K562 (cell line): ENCODE measurements around the gene TMEM117.

ENCODE experiments used
- EZH2 ChIP-seq: IDR thresholded peaks from 2 replicates; pipeline ENCODE4 v1.6.1; 2012; ENCODE audit warnings: low read depth, mild to moderate bottlenecking, inconsistent platforms, low read length, borderline replicate concordance
- NCOA2 ChIP-seq, 2 experiments: fragments of 450-650 bp; IDR thresholded peaks; 2 replicates each; pipeline ENCODE4 v1.6.1; 2018; ENCODE audit warnings: mild to moderate bottlenecking in 2 of 2, moderate library complexity in 1 of 2; ENCODE audit not compliant: partially characterized antibody in 2 of 2
- NFYB ChIP-seq: IDR thresholded peaks from 2 replicates; pipeline ENCODE4 v1.6.1; 2011; ENCODE audit warnings: mild to moderate bottlenecking, moderate library complexity; ENCODE audit not compliant: insufficient read length; ENCODE audit errors: extremely low read depth
- NONO ChIP-seq, 2 experiments: fragments of 200-400 bp in 1 of 2; fragments of 450-650 bp in 1 of 2; formaldehyde crosslinking in 1 of 2; IDR thresholded peaks; 2 replicates each; pipeline ENCODE4 v1.6.1; 2017; ENCODE audit warnings: low read depth in 2 of 2, mild to moderate bottlenecking in 2 of 2, moderate library complexity in 2 of 2, low read length in 1 of 2
- POLR2A ChIP-seq: fragments of 450-650 bp; conservative IDR thresholded peaks from 2 replicates; pipeline ENCODE4 v1.6.1; 2016
- TF ChIP-seq, protein P1 (sequence below), 3 experiments: IDR thresholded peaks in 2 of 3; conservative IDR thresholded peaks in 1 of 3; 2 replicates each; pipeline ENCODE4 v1.5.1; 2011 to 2012; ENCODE audit warnings: low read length in 3 of 3, mild to moderate bottlenecking in 3 of 3, control low read depth in 2 of 3, improper control_type of control experiment in 1 of 3, inconsistent platforms in 1 of 3, low read depth in 1 of 3, mixed read lengths in 1 of 3, moderate library complexity in 1 of 3; ENCODE audit not compliant: insufficient read depth in 2 of 3
- TF ChIP-seq, protein P2 (sequence below): fragments of 450-650 bp; formaldehyde crosslinking; IDR thresholded peaks from 2 replicates; pipeline ENCODE4 v1.4.0; 2020; ENCODE audit warnings: mild to moderate bottlenecking, moderate library complexity
- TF ChIP-seq, protein P3 (sequence below): fragments of 450-650 bp; IDR thresholded peaks from 2 replicates; pipeline ENCODE4 v1.6.1; 2014; ENCODE audit warnings: low read depth, mild to moderate bottlenecking, moderate library complexity, borderline replicate concordance

DNA sequence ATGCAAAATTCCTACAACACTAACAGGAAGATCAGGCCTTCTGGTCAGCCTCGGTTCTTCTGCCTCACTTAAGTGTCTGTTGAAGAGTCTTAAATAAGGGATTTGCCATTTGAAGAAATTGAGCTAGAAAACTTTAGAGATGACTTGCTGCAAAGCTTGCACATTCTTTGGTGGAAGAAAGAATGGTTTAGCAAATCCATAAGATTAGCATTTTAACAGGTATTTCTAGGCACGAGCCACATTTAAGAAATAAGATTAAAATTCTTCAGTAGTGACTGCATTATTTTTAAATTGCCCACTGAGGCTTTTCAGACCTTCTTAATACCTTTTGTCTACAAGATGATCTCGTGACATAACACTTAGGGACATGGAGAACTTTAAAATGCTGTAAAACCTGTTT is 327.1 kb downstream of the TMEM117 start:
- TF ChIP-seq NCOA2 (IDR thresholded peaks at IDR 0.05; ENCODE audit: partially characterized antibody in 2 of 2) (no peak), EZH2 (no peak), POLR2A (no peak), NONO (IDR thresholded peaks at IDR 0.05; ENCODE audit: low read depth in 2 of 2, low read length in 1 of 2) (no peak), NFYB (no peak)
- TF ChIP-seq, protein P1, sequence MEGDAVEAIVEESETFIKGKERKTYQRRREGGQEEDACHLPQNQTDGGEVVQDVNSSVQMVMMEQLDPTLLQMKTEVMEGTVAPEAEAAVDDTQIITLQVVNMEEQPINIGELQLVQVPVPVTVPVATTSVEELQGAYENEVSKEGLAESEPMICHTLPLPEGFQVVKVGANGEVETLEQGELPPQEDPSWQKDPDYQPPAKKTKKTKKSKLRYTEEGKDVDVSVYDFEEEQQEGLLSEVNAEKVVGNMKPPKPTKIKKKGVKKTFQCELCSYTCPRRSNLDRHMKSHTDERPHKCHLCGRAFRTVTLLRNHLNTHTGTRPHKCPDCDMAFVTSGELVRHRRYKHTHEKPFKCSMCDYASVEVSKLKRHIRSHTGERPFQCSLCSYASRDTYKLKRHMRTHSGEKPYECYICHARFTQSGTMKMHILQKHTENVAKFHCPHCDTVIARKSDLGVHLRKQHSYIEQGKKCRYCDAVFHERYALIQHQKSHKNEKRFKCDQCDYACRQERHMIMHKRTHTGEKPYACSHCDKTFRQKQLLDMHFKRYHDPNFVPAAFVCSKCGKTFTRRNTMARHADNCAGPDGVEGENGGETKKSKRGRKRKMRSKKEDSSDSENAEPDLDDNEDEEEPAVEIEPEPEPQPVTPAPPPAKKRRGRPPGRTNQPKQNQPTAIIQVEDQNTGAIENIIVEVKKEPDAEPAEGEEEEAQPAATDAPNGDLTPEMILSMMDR (IDR thresholded peaks at IDR 0.05 in 2 of 3, conservative IDR thresholded peaks at IDR 0.05 in 1 of 3; ENCODE audit: insufficient read depth in 2 of 3, low read depth in 1 of 3, low read length in 3 of 3) = no peak
- TF ChIP-seq, protein P2, sequence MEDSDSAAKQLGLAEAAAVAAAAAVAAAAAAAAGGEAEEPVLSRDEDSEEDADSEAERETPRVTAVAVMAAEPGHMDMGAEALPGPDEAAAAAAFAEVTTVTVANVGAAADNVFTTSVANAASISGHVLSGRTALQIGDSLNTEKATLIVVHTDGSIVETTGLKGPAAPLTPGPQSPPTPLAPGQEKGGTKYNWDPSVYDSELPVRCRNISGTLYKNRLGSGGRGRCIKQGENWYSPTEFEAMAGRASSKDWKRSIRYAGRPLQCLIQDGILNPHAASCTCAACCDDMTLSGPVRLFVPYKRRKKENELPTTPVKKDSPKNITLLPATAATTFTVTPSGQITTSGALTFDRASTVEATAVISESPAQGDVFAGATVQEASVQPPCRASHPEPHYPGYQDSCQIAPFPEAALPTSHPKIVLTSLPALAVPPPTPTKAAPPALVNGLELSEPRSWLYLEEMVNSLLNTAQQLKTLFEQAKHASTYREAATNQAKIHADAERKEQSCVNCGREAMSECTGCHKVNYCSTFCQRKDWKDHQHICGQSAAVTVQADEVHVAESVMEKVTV (CRISPR knock-in tag) = no peak
- TF ChIP-seq, protein P3, sequence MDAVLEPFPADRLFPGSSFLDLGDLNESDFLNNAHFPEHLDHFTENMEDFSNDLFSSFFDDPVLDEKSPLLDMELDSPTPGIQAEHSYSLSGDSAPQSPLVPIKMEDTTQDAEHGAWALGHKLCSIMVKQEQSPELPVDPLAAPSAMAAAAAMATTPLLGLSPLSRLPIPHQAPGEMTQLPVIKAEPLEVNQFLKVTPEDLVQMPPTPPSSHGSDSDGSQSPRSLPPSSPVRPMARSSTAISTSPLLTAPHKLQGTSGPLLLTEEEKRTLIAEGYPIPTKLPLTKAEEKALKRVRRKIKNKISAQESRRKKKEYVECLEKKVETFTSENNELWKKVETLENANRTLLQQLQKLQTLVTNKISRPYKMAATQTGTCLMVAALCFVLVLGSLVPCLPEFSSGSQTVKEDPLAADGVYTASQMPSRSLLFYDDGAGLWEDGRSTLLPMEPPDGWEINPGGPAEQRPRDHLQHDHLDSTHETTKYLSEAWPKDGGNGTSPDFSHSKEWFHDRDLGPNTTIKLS = no peak
